Measurements from ENCODE around the gene SERPINB3. TPM values are rescaled to one million over a fixed set of nuclear protein-coding genes. Genes with fewer than 3 reads are reported as not detected.

The SERPINB3 gene
- total RNA-seq, 1 experiment from 2014 or later = not detected

DNA sequence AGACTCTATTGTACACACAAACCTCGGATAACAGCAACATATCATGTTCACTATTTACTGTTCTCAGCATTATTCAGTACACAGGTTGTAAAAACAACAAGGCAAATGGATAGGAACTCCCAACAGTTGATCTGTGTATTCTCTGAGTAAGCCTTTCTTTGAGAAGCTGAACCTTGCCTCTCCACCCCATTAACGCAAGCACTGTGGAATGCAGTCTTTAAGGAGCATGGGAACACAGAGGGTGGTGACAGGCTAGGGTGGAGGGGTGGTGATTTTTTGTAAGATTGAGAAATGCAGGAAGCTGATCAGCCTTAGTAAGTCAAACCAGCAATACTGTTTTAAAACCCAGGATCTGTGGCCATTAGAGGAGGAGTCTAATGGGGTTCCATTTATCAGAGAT lies 21.5 kb upstream of the SERPINB3 start:
- Histone ChIP-seq H2AFZ (ENCODE audit: low read depth, low read length, poor library complexity, severe bottlenecking) (no peak overlapping the region), H3K4me2 (ENCODE audit: low read length) (no peak overlapping the region), H3K9me3 (ENCODE audit: control insufficient read depth in 1 of 2, insufficient read depth in 1 of 2, low read depth in 1 of 2, low read length in 2 of 2) (no peaks in the 10 kb centered on the region), H4K20me1 (ENCODE audit: insufficient read depth) (no peaks in the 10 kb centered on the region), H3K27me3 (ENCODE audit: insufficient read depth, low read length) (no peaks in the 10 kb centered on the region), H3K27ac (ENCODE audit: low read depth, low read length) (no peak overlapping the region), H3K36me3 (ENCODE audit: control insufficient read depth in 1 of 2, insufficient read depth in 2 of 2, low read length in 2 of 2) (no peaks in the 10 kb centered on the region), H3K9ac (ENCODE audit: low read length) (no peak overlapping the region), H3K4me1 (ENCODE audit: control insufficient read depth in 1 of 2, insufficient read depth in 2 of 2, low read length in 2 of 2) (no peaks in the 10 kb centered on the region; a peak in 1 of 4 replicates), H3K9me2 (ENCODE audit: insufficient read depth) (no peaks in the 10 kb centered on the region), H3K4me3 (replicated peaks in 1 of 2; ENCODE audit: low read depth in 1 of 2, low read length in 2 of 2) (no peak overlapping the region), H3K79me2 (ENCODE audit: insufficient read depth, low read length) (no peaks in the 10 kb centered on the region)
- ATAC-seq (no peak), DNase-seq (ENCODE audit: low read depth, low spot score) (no peak)
- TF ChIP-seq POLR2A (IDR thresholded peaks at IDR 0.05; ENCODE audit: borderline replicate concordance, extremely low read depth, insufficient read depth, insufficient read length) = no peak
- TF ChIP-seq, protein P1, sequence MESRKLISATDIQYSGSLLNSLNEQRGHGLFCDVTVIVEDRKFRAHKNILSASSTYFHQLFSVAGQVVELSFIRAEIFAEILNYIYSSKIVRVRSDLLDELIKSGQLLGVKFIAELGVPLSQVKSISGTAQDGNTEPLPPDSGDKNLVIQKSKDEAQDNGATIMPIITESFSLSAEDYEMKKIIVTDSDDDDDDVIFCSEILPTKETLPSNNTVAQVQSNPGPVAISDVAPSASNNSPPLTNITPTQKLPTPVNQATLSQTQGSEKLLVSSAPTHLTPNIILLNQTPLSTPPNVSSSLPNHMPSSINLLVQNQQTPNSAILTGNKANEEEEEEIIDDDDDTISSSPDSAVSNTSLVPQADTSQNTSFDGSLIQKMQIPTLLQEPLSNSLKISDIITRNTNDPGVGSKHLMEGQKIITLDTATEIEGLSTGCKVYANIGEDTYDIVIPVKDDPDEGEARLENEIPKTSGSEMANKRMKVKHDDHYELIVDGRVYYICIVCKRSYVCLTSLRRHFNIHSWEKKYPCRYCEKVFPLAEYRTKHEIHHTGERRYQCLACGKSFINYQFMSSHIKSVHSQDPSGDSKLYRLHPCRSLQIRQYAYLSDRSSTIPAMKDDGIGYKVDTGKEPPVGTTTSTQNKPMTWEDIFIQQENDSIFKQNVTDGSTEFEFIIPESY (IDR thresholded peaks at IDR 0.05; ENCODE audit: extremely low read depth, insufficient replicate concordance, low read length) = no peak
- no peak for TF ChIP-seq SRF (IDR thresholded peaks at IDR 0.05; ENCODE audit: low read depth)
- no peak for TF ChIP-seq JUND (IDR thresholded peaks at IDR 0.05)
- TF ChIP-seq, protein P2, sequence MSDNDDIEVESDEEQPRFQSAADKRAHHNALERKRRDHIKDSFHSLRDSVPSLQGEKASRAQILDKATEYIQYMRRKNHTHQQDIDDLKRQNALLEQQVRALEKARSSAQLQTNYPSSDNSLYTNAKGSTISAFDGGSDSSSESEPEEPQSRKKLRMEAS (IDR thresholded peaks at IDR 0.05) = no peak
- no peak for TF ChIP-seq FOSL1 (IDR thresholded peaks at IDR 0.05; ENCODE audit: low read depth)
- no peak for TF ChIP-seq POLR2AphosphoS5 (IDR thresholded peaks at IDR 0.05; ENCODE audit: low read depth, low read length)
- TF ChIP-seq ZNF274 (IDR thresholded peaks at IDR 0.05; ENCODE audit: low read depth, low read length) = no peak
- no peak for TF ChIP-seq EZH2phosphoT487 (IDR thresholded peaks at IDR 0.05; ENCODE audit: borderline replicate concordance)
- TF ChIP-seq CEBPB (IDR thresholded peaks at IDR 0.05; ENCODE audit: low read depth) = no peak
- TF ChIP-seq, protein P3, sequence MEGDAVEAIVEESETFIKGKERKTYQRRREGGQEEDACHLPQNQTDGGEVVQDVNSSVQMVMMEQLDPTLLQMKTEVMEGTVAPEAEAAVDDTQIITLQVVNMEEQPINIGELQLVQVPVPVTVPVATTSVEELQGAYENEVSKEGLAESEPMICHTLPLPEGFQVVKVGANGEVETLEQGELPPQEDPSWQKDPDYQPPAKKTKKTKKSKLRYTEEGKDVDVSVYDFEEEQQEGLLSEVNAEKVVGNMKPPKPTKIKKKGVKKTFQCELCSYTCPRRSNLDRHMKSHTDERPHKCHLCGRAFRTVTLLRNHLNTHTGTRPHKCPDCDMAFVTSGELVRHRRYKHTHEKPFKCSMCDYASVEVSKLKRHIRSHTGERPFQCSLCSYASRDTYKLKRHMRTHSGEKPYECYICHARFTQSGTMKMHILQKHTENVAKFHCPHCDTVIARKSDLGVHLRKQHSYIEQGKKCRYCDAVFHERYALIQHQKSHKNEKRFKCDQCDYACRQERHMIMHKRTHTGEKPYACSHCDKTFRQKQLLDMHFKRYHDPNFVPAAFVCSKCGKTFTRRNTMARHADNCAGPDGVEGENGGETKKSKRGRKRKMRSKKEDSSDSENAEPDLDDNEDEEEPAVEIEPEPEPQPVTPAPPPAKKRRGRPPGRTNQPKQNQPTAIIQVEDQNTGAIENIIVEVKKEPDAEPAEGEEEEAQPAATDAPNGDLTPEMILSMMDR (IDR thresholded peaks at IDR 0.05 in 2 of 3, conservative IDR thresholded peaks at IDR 0.05 in 1 of 3; ENCODE audit: borderline replicate concordance in 1 of 3, insufficient read depth in 1 of 3, low read depth in 2 of 3, low read length in 2 of 3) = no peak
- TF ChIP-seq SIN3A (IDR thresholded peaks at IDR 0.05; ENCODE audit: low read depth) = no peak
- no peak for TF ChIP-seq ELF1 (IDR thresholded peaks at IDR 0.05; ENCODE audit: borderline replicate concordance, low read depth)
- intact Hi-C loops (cut with micrococcal nuclease) = no loop called here
- ChIA-PET RAD21 (ENCODE audit: low non-redundant PET in 1 of 2, low total read pairs in 2 of 2, uncharacterized antibody in 2 of 2, unreplicated experiment in 2 of 2) (no interaction called here), CTCF (no interaction called here), POLR2A (no interaction called here)
- BruUV-seq (replicated peaks) = no TSS peak

Measured in HCT116 (cell line).